Measurements from ENCODE around the gene GRK1.
"Not testable (repeated sequence)": the region's sequence is repeated elsewhere in the genome, so short reads cannot be mapped to it uniquely, and the experiment has no call there.

The GRK1 gene

GRCh38 chr13:113743366-113744195, 76.6 kb downstream of the GRK1 start:
- no peak for DNase-seq (ENCODE audit: low read depth)

DNA sequence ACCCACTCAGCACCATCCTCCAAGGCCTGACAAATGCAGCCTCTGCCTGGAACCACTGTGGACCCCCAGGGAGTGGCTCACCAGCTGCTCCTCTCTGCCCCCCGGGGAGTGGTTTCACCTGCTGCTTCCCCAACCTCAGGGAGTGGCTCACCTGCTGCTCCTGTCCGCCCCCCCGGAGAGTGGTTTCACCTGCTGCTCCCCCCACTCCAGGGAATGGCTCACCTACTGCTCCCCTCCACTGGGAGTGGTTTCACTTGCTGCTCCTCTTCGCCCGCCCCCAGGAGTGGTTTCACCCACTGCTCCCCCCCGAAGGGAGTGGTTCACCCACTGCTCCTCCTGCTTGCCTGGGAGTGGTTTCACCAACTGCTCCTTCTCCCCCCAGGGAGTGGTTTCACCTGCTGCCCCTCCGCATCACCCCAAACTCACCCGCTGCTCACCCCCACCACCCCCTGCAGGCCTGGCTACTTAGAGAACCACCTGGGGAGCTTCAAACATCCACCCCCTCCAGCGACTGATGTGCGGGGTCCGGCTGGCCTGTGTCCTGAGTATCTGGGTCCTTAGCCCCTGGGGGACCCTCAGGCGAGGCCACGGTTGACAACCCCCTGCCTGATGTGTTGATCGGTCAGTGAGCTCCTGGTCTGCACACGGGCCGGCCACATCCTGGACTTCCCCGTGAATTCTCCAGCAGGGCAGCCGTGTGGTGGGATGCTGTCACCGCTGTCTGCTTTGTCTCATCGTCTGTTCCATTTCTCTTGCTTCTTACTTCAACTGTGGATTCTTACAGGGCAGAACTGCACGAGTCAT, 77.4 kb downstream of the GRK1 start:
- no peak for DNase-seq (ENCODE audit: low read depth)

DNA sequence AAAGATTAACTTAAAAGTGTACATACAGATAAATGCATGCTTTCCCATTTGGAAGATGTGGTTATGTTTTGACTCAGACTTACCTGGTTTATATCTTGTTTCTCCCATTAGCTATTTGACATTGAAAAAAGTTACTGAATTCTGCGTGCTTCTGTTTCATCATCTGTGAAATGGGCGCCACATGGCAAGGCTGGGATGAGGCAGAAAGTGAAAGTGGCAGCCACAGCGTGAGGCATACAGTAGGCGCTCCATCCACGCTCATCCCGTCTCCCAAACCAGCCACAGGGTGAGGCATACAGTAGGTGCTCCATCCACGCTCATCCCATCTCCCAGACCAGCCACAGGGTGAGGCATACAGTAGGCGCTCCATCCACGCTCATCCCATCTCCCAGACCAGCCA, 78.0 kb downstream of the GRK1 start:
- no peak for DNase-seq (ENCODE audit: low read depth)

DNA sequence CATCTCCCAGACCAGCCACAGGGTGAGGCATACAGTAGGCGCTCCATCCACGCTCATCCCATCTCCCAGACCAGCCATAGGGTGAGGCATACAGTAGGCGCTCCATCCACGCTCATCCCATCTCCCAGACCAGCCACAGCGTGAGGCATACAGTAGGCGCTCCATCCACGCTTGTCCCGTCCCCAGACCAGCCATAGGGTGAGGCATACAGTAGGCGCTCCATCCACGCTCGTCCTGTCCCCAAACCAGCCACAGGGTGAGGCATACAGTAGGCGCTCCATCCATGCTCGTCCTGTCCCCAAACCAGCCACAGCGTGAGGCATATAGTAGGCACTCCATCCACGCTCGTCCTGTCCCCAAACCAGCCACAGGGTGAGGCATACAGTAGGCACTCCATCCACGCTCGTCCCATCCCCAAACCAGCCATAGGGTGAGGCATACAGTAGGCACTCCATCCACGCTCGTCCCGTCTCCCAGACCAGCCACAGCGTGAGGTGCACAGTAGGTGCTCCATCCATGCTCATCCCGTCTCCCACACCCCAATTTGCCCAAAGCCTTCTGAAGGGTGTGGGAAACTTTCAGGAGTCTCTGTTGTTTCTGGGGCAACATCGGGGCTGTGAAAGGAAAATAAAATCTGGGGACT, 78.6 kb downstream of the GRK1 start:
- not testable (repeated sequence) for DNase-seq (ENCODE audit: low read depth)

- DNase-seq (ENCODE audit: low read depth): no peak
Measured at GRCh38 chr13:113746143-113746525, 79.1 kb downstream of the GRK1 start.

DNA sequence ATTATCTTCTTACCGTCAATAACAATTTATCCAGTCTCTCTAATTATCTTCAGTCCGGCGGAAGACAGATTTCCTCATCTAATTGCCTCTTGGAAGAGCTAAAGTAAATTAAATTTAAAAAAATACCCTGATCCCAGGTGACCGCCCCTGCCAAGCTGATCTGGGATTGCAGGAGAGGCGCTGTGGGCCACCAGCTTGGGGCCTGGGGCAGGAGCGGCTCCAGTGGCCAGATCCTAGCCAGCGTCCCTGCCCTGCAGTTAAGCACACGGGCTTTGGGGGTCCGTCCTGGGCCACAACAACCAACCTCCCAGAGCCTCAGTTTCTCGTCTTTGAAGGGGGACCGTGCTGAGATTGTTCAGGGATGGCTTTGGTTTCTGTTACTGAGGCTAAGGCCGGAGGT, 79.7 kb downstream of the GRK1 start:
- DNase-seq (ENCODE audit: low read depth): no peak

DNA sequence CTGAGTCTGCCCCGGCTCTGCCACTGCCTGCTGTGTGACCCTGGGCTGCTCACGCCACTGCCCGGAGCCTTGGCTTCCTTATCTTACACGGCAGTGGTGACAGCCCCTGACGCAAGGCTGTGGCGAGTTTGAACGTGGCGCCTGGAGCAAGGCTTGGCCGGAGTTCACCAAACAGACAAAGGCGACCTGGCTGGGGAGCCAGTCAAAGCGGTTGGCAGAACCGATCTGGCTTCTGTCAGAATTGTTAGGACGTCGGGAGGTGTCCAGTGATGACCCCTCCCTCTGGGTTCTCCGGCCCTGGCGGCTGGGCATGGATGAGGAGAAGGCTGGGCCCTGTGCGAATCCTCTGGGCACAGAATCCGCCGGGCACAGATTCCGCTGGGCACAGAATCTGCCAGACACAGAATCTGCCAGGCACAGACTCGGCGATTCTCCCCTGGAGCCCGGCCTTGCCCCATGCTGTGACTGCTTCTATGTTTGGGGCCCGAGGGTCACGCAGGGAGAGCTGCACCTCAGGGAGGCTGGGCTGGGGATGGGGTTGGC, 80.3 kb downstream of the GRK1 start:
- no peak for DNase-seq (ENCODE audit: low read depth)

GRCh38 chr13:113748101-113748861, 81.3 kb downstream of the GRK1 start:
- DNase-seq (ENCODE audit: low read depth): no peak

GRCh38 chr13:113748862-113749451, 81.9 kb downstream of the GRK1 start:
- DNase-seq (ENCODE audit: low read depth): no peak

GRCh38 chr13:113749507-113749906, 82.5 kb downstream of the GRK1 start:
- no peak for DNase-seq (ENCODE audit: low read depth)

DNA sequence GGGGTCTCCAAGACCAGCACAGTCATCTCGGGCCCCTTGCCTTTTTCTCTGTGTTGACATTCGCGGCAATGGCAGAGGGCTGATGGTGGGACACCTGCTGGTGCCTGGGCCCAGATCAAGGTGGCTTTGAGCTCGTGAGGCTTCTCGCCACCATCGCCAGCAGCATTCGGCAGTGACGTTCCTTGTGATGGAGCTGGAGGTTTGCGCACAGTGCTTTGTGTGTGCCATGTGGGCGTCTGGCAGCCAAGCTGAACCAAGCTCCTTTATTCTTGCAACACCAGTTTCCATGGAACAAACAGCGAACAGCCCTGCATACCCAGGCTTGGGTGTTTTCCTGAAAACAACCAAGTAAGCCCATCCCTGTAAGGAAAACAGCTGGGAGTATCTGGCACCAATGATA, 82.9 kb downstream of the GRK1 start:
- DNase-seq (ENCODE audit: low read depth): no peak

DNA sequence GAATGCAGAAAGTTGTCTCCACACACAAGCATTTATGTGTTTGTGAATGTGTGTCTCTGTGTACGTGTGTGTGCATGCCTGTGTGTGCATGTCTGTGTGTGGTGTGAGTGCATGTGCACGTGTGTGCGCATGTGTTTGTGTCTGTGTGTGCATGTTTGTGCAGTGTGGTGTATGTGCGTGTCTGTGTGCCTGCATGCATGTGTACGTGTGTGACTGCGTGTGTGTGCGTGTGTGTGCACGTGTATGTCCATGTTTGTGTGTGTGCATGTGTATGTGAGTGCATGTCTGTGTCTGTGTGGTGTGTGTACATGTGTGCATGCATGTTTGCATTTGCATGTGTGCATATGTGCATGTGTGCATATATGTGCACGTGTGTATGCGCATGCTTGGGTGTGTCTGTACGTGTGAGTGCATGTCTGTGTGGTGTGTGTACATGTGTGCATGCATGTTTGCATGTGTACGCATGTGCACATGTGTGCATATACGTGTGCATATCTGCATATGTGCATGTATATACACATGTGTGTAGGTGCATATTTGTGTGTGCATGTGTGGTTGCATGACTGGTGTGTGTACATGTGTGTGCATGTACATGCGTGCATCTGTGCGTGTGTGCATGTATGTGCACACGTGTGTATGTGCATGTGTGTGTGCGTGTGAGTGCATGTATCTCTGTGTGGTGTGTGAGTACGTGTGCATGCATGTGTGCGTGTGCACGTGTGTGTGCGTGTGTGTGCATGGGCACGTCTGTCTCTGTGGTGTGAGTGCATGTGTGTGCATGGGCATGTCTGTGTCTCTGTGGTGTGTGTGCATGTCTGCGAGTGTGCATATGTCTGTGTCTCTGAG, 83.8 kb downstream of the GRK1 start:
- DNase-seq (ENCODE audit: low read depth): no peak

GRCh38 chr13:113751491-113751890, 84.5 kb downstream of the GRK1 start:
- no peak for DNase-seq (ENCODE audit: low read depth)

GRCh38 chr13:113752211-113752986, 85.4 kb downstream of the GRK1 start:
- not testable (repeated sequence) for DNase-seq (ENCODE audit: low read depth)

DNA sequence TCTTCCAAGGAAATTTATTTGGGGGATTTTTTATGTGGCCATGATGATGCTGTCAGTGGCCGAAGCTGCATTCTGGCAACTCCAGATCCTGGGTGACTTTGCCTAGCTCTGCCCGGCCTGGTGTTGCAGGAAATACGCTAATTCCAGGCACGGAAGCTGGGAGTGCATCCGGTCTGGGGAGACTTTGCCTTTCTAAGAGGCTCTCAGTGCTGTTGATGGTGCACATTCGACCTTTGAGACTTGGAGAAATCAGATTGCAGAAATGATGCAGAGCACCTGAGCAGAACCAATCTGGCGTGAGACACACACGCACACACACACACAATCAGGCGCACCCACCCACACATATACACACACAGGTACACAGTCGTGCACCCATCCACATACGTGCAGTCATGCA, 86.2 kb downstream of the GRK1 start:
- DNase-seq (ENCODE audit: low read depth): no peak

DNA sequence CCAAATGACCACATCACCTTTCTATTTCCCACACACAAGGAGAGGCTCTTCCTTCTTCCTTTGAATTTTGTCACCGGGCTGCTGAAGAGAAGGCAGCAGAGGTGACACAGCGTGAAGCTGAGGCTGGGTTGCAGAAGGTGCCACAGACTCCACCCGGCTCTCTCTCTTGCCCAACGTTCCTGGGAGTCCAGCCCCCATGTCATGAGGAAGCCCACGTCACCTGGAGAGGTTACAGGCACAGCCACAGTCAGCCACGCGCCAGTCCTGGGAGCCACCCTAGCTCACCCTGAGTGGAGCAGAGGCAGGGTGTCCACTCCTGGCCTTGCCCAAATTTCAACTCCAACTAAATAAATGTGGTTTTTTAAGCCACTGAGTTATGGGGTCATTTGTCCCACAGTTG, 87.2 kb downstream of the GRK1 start:
- no peak for DNase-seq (ENCODE audit: low read depth)

DNA sequence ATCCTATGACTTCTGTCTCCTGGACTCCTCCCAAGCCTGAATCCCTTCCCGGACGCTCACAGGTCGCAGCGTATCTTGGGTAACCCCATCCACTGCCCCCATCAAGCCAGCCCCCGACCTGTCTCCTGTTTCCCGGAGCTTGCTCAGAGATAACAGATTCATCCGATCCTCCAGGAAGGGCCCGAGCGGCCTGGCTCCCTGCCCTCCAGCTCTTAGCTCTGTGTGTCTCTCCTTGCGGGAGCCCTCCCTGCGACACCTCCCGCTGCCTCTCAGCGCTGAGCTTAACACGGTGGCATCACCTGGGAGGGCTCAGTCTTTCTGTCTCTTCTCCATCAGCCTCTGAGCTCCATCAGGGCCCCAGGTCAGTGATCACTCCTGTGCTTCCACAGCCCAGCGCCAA, 87.7 kb downstream of the GRK1 start:
- no peak for DNase-seq (ENCODE audit: low read depth)

- DNase-seq (ENCODE audit: low read depth): no peak
Measured at GRCh38 chr13:113756441-113757097, 89.5 kb downstream of the GRK1 start.
